Prostate gland (tissue), 2 donors: ENCODE results near the gene PDE10A.

Source experiments
- POLR2A ChIP-seq: fragments of 450-650 bp; IDR thresholded peaks from one replicate; pipeline ENCODE4 v1.6.1; 2016; ENCODE audit warnings: antibody characterized with exemption, mild to moderate bottlenecking
- POLR2AphosphoS5 ChIP-seq: sonication (generic); formaldehyde crosslinking; IDR thresholded peaks from one replicate; pipeline ENCODE4 v1.6.1; 2017; ENCODE audit warnings: antibody characterized with exemption
- TF ChIP-seq, protein P1 (sequence below), 4 experiments: fragments of 200-600 bp in 2 of 4; fragments of 450-650 bp in 2 of 4; sonication (generic) in 2 of 4; IDR thresholded peaks; 1 replicate in 3 of 4; 2 replicates in 1 of 4; pipeline ENCODE4 v1.5.1; 2016 to 2019; ENCODE audit warnings: antibody characterized with exemption in 4 of 4, mild to moderate bottlenecking in 2 of 4, moderate library complexity in 2 of 4

DNA sequence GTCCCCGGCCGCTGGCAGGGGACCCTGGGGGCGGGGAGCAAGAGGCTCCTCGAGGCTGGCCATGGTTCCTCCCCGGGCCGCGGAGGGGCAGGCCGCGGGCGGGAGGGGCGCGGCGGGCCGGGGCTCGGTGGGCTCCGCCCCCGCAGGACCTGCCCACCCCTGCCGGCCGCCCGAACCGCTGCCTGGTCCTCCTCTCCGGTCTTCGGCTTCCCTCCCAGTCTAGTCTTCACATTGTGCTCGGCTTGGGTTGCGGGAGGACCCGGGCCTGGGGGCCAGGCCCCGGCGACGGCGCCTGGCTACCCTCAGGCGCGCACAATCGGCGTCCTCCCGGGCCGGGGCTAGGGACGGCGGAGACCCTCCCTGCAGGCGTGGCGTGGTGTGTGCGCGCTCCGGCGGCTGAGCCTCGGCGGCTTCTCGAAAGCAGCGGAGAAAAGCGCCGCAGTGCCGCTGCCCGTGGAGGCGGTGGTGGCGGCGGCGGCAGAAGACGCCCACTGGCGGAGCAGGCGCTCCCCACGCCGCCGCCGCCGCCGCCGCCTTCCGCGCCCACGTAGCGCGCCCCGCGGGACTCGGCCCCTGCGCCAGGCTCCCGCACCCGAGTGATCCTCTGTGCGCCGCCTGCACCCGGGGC, at the start of gene PDE10A:
- TF ChIP-seq POLR2A (no peak), POLR2AphosphoS5 (no peak)
- TF ChIP-seq, protein P1, sequence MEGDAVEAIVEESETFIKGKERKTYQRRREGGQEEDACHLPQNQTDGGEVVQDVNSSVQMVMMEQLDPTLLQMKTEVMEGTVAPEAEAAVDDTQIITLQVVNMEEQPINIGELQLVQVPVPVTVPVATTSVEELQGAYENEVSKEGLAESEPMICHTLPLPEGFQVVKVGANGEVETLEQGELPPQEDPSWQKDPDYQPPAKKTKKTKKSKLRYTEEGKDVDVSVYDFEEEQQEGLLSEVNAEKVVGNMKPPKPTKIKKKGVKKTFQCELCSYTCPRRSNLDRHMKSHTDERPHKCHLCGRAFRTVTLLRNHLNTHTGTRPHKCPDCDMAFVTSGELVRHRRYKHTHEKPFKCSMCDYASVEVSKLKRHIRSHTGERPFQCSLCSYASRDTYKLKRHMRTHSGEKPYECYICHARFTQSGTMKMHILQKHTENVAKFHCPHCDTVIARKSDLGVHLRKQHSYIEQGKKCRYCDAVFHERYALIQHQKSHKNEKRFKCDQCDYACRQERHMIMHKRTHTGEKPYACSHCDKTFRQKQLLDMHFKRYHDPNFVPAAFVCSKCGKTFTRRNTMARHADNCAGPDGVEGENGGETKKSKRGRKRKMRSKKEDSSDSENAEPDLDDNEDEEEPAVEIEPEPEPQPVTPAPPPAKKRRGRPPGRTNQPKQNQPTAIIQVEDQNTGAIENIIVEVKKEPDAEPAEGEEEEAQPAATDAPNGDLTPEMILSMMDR (IDR thresholded peaks at IDR 0.05), result peak in 1 of 4 experiments; percentile 12
